HG03159 (cell line): Measurements from ENCODE around the gene GOLT1B.
A peak's percentile ranks its signal among the peaks of the same experiment; 100 is the strongest.
"Not testable (repeated sequence)": the region's sequence is repeated elsewhere in the genome, so short reads cannot be mapped to it uniquely, and the experiment has no call there.

Experiments used
- ATAC-seq: cut with Tn5 transposase; IDR thresholded peaks from one replicate; pipeline ENCODE4 v1.9.1; 2021; ENCODE audit warnings: mild to moderate bottlenecking, moderate library complexity; ENCODE audit not compliant: unreplicated experiment

Gene GOLT1B

GRCh38 chr12:21501258-21502163, at the start of gene GOLT1B, which contains the start of gene RECQL:
Gene GOLT1B (plus strand): TSS chr12:21501789. CDS start chr12:21501924, 135 bp downstream.
Gene RECQL (minus strand): TSS chr12:21501635. CDS start chr12:21499570, 2,065 bp downstream.
- ATAC-seq, result peak; percentile 99

- no peak for ATAC-seq
Observed at GRCh38 chr12:21453312-21453852, 48.2 kb upstream of the GOLT1B start.

GRCh38 chr12:21456291-21456780, 45.3 kb upstream of the GOLT1B start:
- no peak for ATAC-seq

- no peak for ATAC-seq
Observed at GRCh38 chr12:21459474-21459873, 42.1 kb upstream of the GOLT1B start.

GRCh38 chr12:21467334-21467733, 34.3 kb upstream of the GOLT1B start:
- ATAC-seq, result not testable (repeated sequence)

- ATAC-seq, result no peak
Observed at GRCh38 chr12:21471294-21471693, 30.3 kb upstream of the GOLT1B start.

GRCh38 chr12:21472197-21472823, 29.3 kb upstream of the GOLT1B start:
- no peak for ATAC-seq

GRCh38 chr12:21475552-21475951, 26.0 kb upstream of the GOLT1B start:
- ATAC-seq, result no peak

- ATAC-seq, result no peak
Observed at GRCh38 chr12:21476949-21477348, 24.6 kb upstream of the GOLT1B start.

- ATAC-seq, result no peak
Observed at GRCh38 chr12:21478756-21479455, 22.7 kb upstream of the GOLT1B start.

- ATAC-seq, result no peak
Observed at GRCh38 chr12:21483531-21483930, 18.1 kb upstream of the GOLT1B start.

GRCh38 chr12:21485998-21486397, 15.6 kb upstream of the GOLT1B start:
- ATAC-seq, result no peak

- ATAC-seq, result no peak
Observed at GRCh38 chr12:21499765-21500164, 1.8 kb upstream of the GOLT1B start.

- peak; percentile 11 for ATAC-seq
Observed at GRCh38 chr12:21500786-21501257, 767 bp upstream of the GOLT1B start.

GRCh38 chr12:21502164-21502496, 541 bp downstream of the GOLT1B start:
- no peak for ATAC-seq

GRCh38 chr12:21502872-21503271, 1.3 kb downstream of the GOLT1B start:
- no peak for ATAC-seq

- ATAC-seq, result no peak
Observed at GRCh38 chr12:21505888-21506287, 4.3 kb downstream of the GOLT1B start.

- ATAC-seq, result no peak
Observed at GRCh38 chr12:21507849-21508248, 6.3 kb downstream of the GOLT1B start.

GRCh38 chr12:21509768-21510167, 8.2 kb downstream of the GOLT1B start:
- ATAC-seq, result peak; percentile 95

GRCh38 chr12:21516281-21516680, 14.7 kb downstream of the GOLT1B start:
- ATAC-seq, result no peak

GRCh38 chr12:21518451-21518850, 16.9 kb downstream of the GOLT1B start:
- no peak for ATAC-seq
